HL-60 (cell line): ENCODE results near the gene NR2F1.

Experiments
- POLR2AphosphoS5 ChIP-seq: IDR thresholded peaks from 2 replicates; pipeline ENCODE4 v1.6.1; 2012; ENCODE audit warnings: low read depth
- TF ChIP-seq, protein P1 (sequence below): IDR thresholded peaks from one replicate; pipeline ENCODE4 v1.5.1; 2011; ENCODE audit warnings: low read length, control low read depth, inconsistent platforms; ENCODE audit not compliant: insufficient read depth

DNA sequence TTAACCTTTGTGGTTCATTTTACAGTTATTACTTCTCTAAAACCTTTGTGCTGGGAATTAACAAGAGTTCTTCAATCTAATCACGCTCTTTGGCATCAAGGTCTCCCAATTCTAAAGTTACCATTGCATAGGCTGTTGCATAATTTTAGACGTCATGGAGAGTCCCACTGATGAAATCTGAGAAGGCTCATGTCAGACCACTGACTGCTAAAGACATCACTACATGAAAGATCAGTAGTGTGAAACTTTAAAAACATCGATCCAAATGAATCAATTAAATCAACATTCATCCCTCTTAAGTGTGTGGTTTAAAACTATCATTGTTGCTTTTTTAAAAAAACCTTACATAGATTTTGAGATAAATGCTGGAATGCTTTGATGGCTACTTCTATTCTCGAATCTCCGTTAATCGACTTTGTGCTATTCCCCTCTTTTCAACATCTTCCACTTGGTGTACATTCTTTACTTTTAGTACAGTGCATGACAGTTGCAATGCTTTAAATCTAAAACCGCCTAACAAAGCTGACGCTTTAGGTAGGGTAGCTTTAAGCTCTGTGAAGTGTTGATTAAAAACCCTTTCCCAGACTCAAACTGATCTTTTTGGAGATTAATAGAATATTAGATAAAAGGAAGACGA is 33.6 kb downstream of the NR2F1 start:
- TF ChIP-seq, protein P1, sequence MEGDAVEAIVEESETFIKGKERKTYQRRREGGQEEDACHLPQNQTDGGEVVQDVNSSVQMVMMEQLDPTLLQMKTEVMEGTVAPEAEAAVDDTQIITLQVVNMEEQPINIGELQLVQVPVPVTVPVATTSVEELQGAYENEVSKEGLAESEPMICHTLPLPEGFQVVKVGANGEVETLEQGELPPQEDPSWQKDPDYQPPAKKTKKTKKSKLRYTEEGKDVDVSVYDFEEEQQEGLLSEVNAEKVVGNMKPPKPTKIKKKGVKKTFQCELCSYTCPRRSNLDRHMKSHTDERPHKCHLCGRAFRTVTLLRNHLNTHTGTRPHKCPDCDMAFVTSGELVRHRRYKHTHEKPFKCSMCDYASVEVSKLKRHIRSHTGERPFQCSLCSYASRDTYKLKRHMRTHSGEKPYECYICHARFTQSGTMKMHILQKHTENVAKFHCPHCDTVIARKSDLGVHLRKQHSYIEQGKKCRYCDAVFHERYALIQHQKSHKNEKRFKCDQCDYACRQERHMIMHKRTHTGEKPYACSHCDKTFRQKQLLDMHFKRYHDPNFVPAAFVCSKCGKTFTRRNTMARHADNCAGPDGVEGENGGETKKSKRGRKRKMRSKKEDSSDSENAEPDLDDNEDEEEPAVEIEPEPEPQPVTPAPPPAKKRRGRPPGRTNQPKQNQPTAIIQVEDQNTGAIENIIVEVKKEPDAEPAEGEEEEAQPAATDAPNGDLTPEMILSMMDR = no peak
- no peak for TF ChIP-seq POLR2AphosphoS5
